ENCODE measurements around the gene TBPL2.

GRCh38 chr14:55377236-55377635 is 63.2 kb downstream of the TBPL2 start:
- no peak for TF ChIP-seq RBAK (tag by site-specific recombination; IDR thresholded peaks at IDR 0.05)
- no peak for TF ChIP-seq ZNF513 (tag by site-specific recombination; IDR thresholded peaks at IDR 0.05)
- no peak for TF ChIP-seq ZNF23 (tag by site-specific recombination; IDR thresholded peaks at IDR 0.05; ENCODE audit: borderline replicate concordance)
- TF ChIP-seq ZNF239 (tag by site-specific recombination; IDR thresholded peaks at IDR 0.05) = no peak
- no peak for TF ChIP-seq ZBTB1 (tag by site-specific recombination; IDR thresholded peaks at IDR 0.05)
- no peak for TF ChIP-seq ZNF121 (tag by site-specific recombination; IDR thresholded peaks at IDR 0.05)
- TF ChIP-seq ATF2 (tag by site-specific recombination; IDR thresholded peaks at IDR 0.05; ENCODE audit: low read depth) = no peak
- TF ChIP-seq CTCF (tag by site-specific recombination; IDR thresholded peaks at IDR 0.05) = no peak
